EH (cell line): ENCODE data around the gene MAST2.

Experiments
- DNase-seq: peaks from one replicate; pipeline ENCODE4 v3.0.0-alpha.2; 2015; ENCODE audit warnings: low read depth

Gene MAST2

GRCh38 chr1:45982359-45982758, 178.9 kb downstream of the MAST2 start:
- no peak for DNase-seq

- DNase-seq = no peak
Observed at GRCh38 chr1:45983967-45984366, 180.6 kb downstream of the MAST2 start.

- DNase-seq = no peak
Observed at GRCh38 chr1:45987204-45987603, 183.8 kb downstream of the MAST2 start.

GRCh38 chr1:45989249-45989648, 185.8 kb downstream of the MAST2 start:
- no peak for DNase-seq

- no peak for DNase-seq
Observed at GRCh38 chr1:45994423-45994822, 191.0 kb downstream of the MAST2 start.

GRCh38 chr1:45995298-45995697, 191.9 kb downstream of the MAST2 start:
- DNase-seq = no peak

GRCh38 chr1:45998020-45998617, 194.7 kb downstream of the MAST2 start:
- no peak for DNase-seq

GRCh38 chr1:45999507-45999906, 196.1 kb downstream of the MAST2 start:
- peak; percentile 5 for DNase-seq

- DNase-seq = peak; percentile 16
Observed at GRCh38 chr1:46001081-46001785, 197.8 kb downstream of the MAST2 start.

- no peak for DNase-seq
Observed at GRCh38 chr1:46002551-46003150, 199.2 kb downstream of the MAST2 start.

GRCh38 chr1:46003315-46003714, 199.9 kb downstream of the MAST2 start:
- no peak for DNase-seq

- DNase-seq = no peak
Observed at GRCh38 chr1:46004492-46004891, 201.1 kb downstream of the MAST2 start.

GRCh38 chr1:46005594-46005993, 202.2 kb downstream of the MAST2 start:
- no peak for DNase-seq

GRCh38 chr1:46008585-46008984, 205.2 kb downstream of the MAST2 start:
- no peak for DNase-seq

- DNase-seq = no peak
Observed at GRCh38 chr1:46010611-46011010, 207.2 kb downstream of the MAST2 start.

GRCh38 chr1:46011121-46011695, 207.8 kb downstream of the MAST2 start:
- DNase-seq = no peak

GRCh38 chr1:46012236-46012635, 208.8 kb downstream of the MAST2 start:
- peak; percentile 16 for DNase-seq

- no peak for DNase-seq
Observed at GRCh38 chr1:46013581-46013980, 210.2 kb downstream of the MAST2 start.

- no peak for DNase-seq
Observed at GRCh38 chr1:46017876-46018503, 214.6 kb downstream of the MAST2 start.

- DNase-seq = no peak
Observed at GRCh38 chr1:46019348-46019747, 215.9 kb downstream of the MAST2 start.

GRCh38 chr1:46020010-46020409, 216.6 kb downstream of the MAST2 start:
- DNase-seq = no peak
